Renal cortex interstitium (tissue), 11 donors: ENCODE data around the gene HNRNPUL1. TPM values are rescaled to one million over a fixed set of nuclear protein-coding genes. Genes with fewer than 3 reads are reported as not detected.

Source experiments
- DNase-seq, 11 donors: peaks; one replicate each; pipeline ENCODE4 v3.0.0-alpha.2; 2013; ENCODE audit warnings: low read depth in 9 of 11, low spot score in 4 of 11; ENCODE audit errors: extremely low read depth in 1 of 11
- polyA plus RNA-seq, 3 donors: library from polyadenylated mRNA; unstranded; fragments of 120-200 nt; gene quantifications; one replicate each; pipeline ENCODE4 v1.2.1, GENCODE V29; 2013; ENCODE audit not compliant: insufficient read length in 3 of 3

Gene HNRNPUL1
- polyA plus RNA-seq, 3 donors: 200 to 215 (median 202) TPM

- no peak for DNase-seq
Observed at GRCh38 chr19:41356984-41357739, 93.0 kb downstream of the HNRNPUL1 start.

Other genes starting within 250 kb of the HNRNPUL1 start
- gene CYP2A13, start 175.9 kb upstream of the HNRNPUL1 start, polyA plus RNA-seq: not detected
- gene CYP2F1, start 149.9 kb upstream of the HNRNPUL1 start, polyA plus RNA-seq: under 1 TPM in 1 of 3 donors, not detected in 2; 0.33 TPM
- under 1 TPM; 0.25 to 0.86 (median 0.82) TPM for gene CYP2S1, start 71.2 kb upstream of the HNRNPUL1 start, polyA plus RNA-seq
- gene AXL, start 45.1 kb upstream of the HNRNPUL1 start, polyA plus RNA-seq: 10 to 100 TPM; 31.6 to 37.6 (median 34.5) TPM
- 10 to 100 TPM; 30.9 to 37.8 (median 32.5) TPM for gene CCDC97, start 45.8 kb downstream of the HNRNPUL1 start, polyA plus RNA-seq
- 10 to 100 TPM; 24.4 to 35.0 (median 32.8) TPM for gene TGFB1, start 89.5 kb downstream of the HNRNPUL1 start, polyA plus RNA-seq
- gene B9D2, start 99.8 kb downstream of the HNRNPUL1 start, polyA plus RNA-seq: 10 to 100 TPM in 1 of 3 donors, 1 to 10 TPM in 2; 5.8 to 10.4 (median 9.4) TPM
- 10 to 100 TPM; 13.2 to 27.3 (median 13.6) TPM for gene TMEM91, start 112.2 kb downstream of the HNRNPUL1 start, polyA plus RNA-seq
- 10 to 100 TPM; 16.8 to 20.1 (median 17.4) TPM for gene EXOSC5, start 133.0 kb downstream of the HNRNPUL1 start, polyA plus RNA-seq
- gene BCKDHA, start 133.4 kb downstream of the HNRNPUL1 start, polyA plus RNA-seq: 10 to 100 TPM; 28.6 to 45.9 (median 43.9) TPM
- 1 to 10 TPM; 2.1 to 3.9 (median 3.3) TPM for gene B3GNT8, start 163.0 kb downstream of the HNRNPUL1 start, polyA plus RNA-seq
- 10 to 100 TPM; 50.5 to 73.2 (median 59.1) TPM for gene DMAC2, start 175.5 kb downstream of the HNRNPUL1 start, polyA plus RNA-seq
- gene ERICH4, start 178.8 kb downstream of the HNRNPUL1 start, polyA plus RNA-seq: 1 to 10 TPM; 4.2 to 7.2 (median 6.2) TPM